ENCODE results near the gene IRF1. TPM values are rescaled to one million over a fixed set of nuclear protein-coding genes. Genes with fewer than 3 reads are reported as not detected.

IRF1 gene
- total and polyA plus RNA-seq, 2 of the 8 experiments (the other 6 are each of a cell fraction or from before 2014, with no cell fraction given) = 4.0 to 8.5 TPM

GRCh38 chr5:132473668-132474067 lies 16.9 kb downstream of the IRF1 start (continued):
- no peak for TF ChIP-seq RXRA (IDR thresholded peaks at IDR 0.05; ENCODE audit: insufficient read depth, low read depth, low read length)
- TF ChIP-seq HDAC2 (IDR thresholded peaks at IDR 0.05; ENCODE audit: borderline replicate concordance in 1 of 2, low read depth in 2 of 2, low read length in 2 of 2) = no peak
- TF ChIP-seq PHF8 (conservative IDR thresholded peaks at IDR 0.05; ENCODE audit: low read depth, low read length) = no peak

Measured in H1 (cell line).